ENCODE data around the gene PRPSAP2.

The PRPSAP2 gene

GRCh38 chr17:18966831-18967624 lies 109.1 kb downstream of the PRPSAP2 start:
- H3K27me3 ChIP-seq (ENCODE audit: control insufficient read depth in 1 of 2, insufficient read depth in 1 of 2, low read length in 2 of 2): no peaks in the 10 kb centered on the region
- 71% methylated on average over 18 of the region's 19 CpGs for WGBS
- no peak overlapping the region for H2BK12ac ChIP-seq (ENCODE audit: low read length in 2 of 2)
- H2BK5ac ChIP-seq (ENCODE audit: low read depth, low read length, poor library complexity, severe bottlenecking): no peak overlapping the region
- no peak overlapping the region for H3K27ac ChIP-seq (ENCODE audit: low read length, poor library complexity, severe bottlenecking)
- no peak overlapping the region for H3K23ac ChIP-seq (ENCODE audit: low read length in 2 of 2)
- peaks cover 7% of the 10 kb centered on the region for H3K79me1 ChIP-seq (replicated peaks; ENCODE audit: low read length, poor library complexity, severe bottlenecking)
- H4K91ac ChIP-seq (ENCODE audit: low read length): peak overlapping the region; percentile 28
- no peak overlapping the region for H2AFZ ChIP-seq (ENCODE audit: low read depth, low read length)
- H3K18ac ChIP-seq (ENCODE audit: low read depth in 1 of 2, low read length in 2 of 2): no peak overlapping the region
- H2AK5ac ChIP-seq (ENCODE audit: low read length, severe bottlenecking): peak overlapping the region; percentile 30
- peak overlapping the region; percentile 32 for H4K8ac ChIP-seq (ENCODE audit: low read length)
- H3K14ac ChIP-seq (ENCODE audit: low read length in 2 of 2): no peak overlapping the region
- no peaks in the 10 kb centered on the region for H3K9me3 ChIP-seq (ENCODE audit: control insufficient read depth, low read length)
- no peak overlapping the region for H2BK120ac ChIP-seq (ENCODE audit: low read depth, low read length)
- DNase-seq: no peak
- H3K4me1 ChIP-seq (ENCODE audit: control insufficient read depth, insufficient read depth, low read depth, low read length): peaks cover 41% of the 10 kb centered on the region
- H3K4me3 ChIP-seq (ENCODE audit: insufficient read depth in 1 of 2, low read depth in 1 of 2, low read length in 2 of 2): peak overlapping the region in 1 of 2 experiments; percentile 15
- no peak overlapping the region for H3K9ac ChIP-seq (ENCODE audit: low read length)
- peaks cover 11 to 37% of the 10 kb centered on the region in 2 experiments for H3K36me3 ChIP-seq (ENCODE audit: control insufficient read depth in 1 of 2, insufficient read depth in 2 of 2, low read depth in 1 of 2, low read length in 2 of 2)
- no peak overlapping the region for H2BK15ac ChIP-seq (ENCODE audit: low read depth, poor library complexity, severe bottlenecking)
- peak overlapping the region in 1 of 2 experiments; percentile 46 for H3K4ac ChIP-seq (ENCODE audit: low read depth in 1 of 2, low read length in 2 of 2)
- no peak overlapping the region for H3K4me2 ChIP-seq (ENCODE audit: low read length, poor library complexity, severe bottlenecking)

- H3K14ac ChIP-seq (ENCODE audit: low read length in 2 of 2): peak overlapping the region in 1 of 2 experiments; percentile 9
- H2BK15ac ChIP-seq (ENCODE audit: low read depth, poor library complexity, severe bottlenecking): no peak overlapping the region
- no peak overlapping the region for H2BK12ac ChIP-seq (ENCODE audit: low read length in 2 of 2)
- peaks cover 37% of the 10 kb centered on the region for H3K4me1 ChIP-seq (ENCODE audit: control insufficient read depth, insufficient read depth, low read depth, low read length)
- H3K27ac ChIP-seq (ENCODE audit: low read length, poor library complexity, severe bottlenecking): no peak overlapping the region
- H3K9ac ChIP-seq (ENCODE audit: low read length): no peak overlapping the region
- peaks cover 9% of the 10 kb centered on the region for H3K79me1 ChIP-seq (replicated peaks; ENCODE audit: low read length, poor library complexity, severe bottlenecking)
- no peaks in the 10 kb centered on the region for H3K9me3 ChIP-seq (ENCODE audit: control insufficient read depth, low read length)
- H3K4ac ChIP-seq (ENCODE audit: low read depth in 1 of 2, low read length in 2 of 2): no peak overlapping the region
- no peak overlapping the region for H3K4me3 ChIP-seq (ENCODE audit: insufficient read depth in 1 of 2, low read depth in 1 of 2, low read length in 2 of 2)
- H2BK5ac ChIP-seq (ENCODE audit: low read depth, low read length, poor library complexity, severe bottlenecking): no peak overlapping the region
- H3K27me3 ChIP-seq (ENCODE audit: control insufficient read depth in 1 of 2, insufficient read depth in 1 of 2, low read length in 2 of 2): no peaks in the 10 kb centered on the region
- H3K4me2 ChIP-seq (ENCODE audit: low read length, poor library complexity, severe bottlenecking): no peak overlapping the region
- H2AK5ac ChIP-seq (ENCODE audit: low read length, severe bottlenecking): peak overlapping the region; percentile 28
- H2BK120ac ChIP-seq (ENCODE audit: low read depth, low read length): no peak overlapping the region
- H2AFZ ChIP-seq (ENCODE audit: low read depth, low read length): no peak overlapping the region
- H3K23ac ChIP-seq (ENCODE audit: low read length in 2 of 2): no peak overlapping the region
- peaks cover 11 to 44% of the 10 kb centered on the region in 2 experiments for H3K36me3 ChIP-seq (ENCODE audit: control insufficient read depth in 1 of 2, insufficient read depth in 2 of 2, low read depth in 1 of 2, low read length in 2 of 2)
- H4K8ac ChIP-seq (ENCODE audit: low read length): no peak overlapping the region
- DNase-seq: no peak
- WGBS: 68% methylated on average over 4 of the region's 4 CpGs
- peak overlapping the region; percentile 65 for H4K91ac ChIP-seq (ENCODE audit: low read length)
- no peak overlapping the region for H3K18ac ChIP-seq (ENCODE audit: low read depth in 1 of 2, low read length in 2 of 2)
These were observed 110.0 kb downstream of the PRPSAP2 start for GRCh38 chr17:18967916-18968315.

GRCh38 chr17:18968345-18968744 lies 110.4 kb downstream of the PRPSAP2 start:
- 92% methylated on average over 4 of the region's 4 CpGs for WGBS
- H3K4me3 ChIP-seq (ENCODE audit: insufficient read depth in 1 of 2, low read depth in 1 of 2, low read length in 2 of 2): no peak overlapping the region
- H2AFZ ChIP-seq (ENCODE audit: low read depth, low read length): no peak overlapping the region
- no peak overlapping the region for H2BK5ac ChIP-seq (ENCODE audit: low read depth, low read length, poor library complexity, severe bottlenecking)
- no peaks in the 10 kb centered on the region for H3K27me3 ChIP-seq (ENCODE audit: control insufficient read depth in 1 of 2, insufficient read depth in 1 of 2, low read length in 2 of 2)
- no peak overlapping the region for H3K9ac ChIP-seq (ENCODE audit: low read length)
- no peak for DNase-seq
- peak overlapping the region; percentile 65 for H4K91ac ChIP-seq (ENCODE audit: low read length)
- no peak overlapping the region for H2BK12ac ChIP-seq (ENCODE audit: low read length in 2 of 2)
- H3K4ac ChIP-seq (ENCODE audit: low read depth in 1 of 2, low read length in 2 of 2): no peak overlapping the region
- no peak overlapping the region for H3K18ac ChIP-seq (ENCODE audit: low read depth in 1 of 2, low read length in 2 of 2)
- H2BK15ac ChIP-seq (ENCODE audit: low read depth, poor library complexity, severe bottlenecking): no peak overlapping the region
- no peaks in the 10 kb centered on the region for H3K9me3 ChIP-seq (ENCODE audit: control insufficient read depth, low read length)
- peak overlapping the region in 1 of 2 experiments; percentile 9 for H3K14ac ChIP-seq (ENCODE audit: low read length in 2 of 2)
- peaks cover 13% of the 10 kb centered on the region for H3K79me1 ChIP-seq (replicated peaks; ENCODE audit: low read length, poor library complexity, severe bottlenecking)
- no peak overlapping the region for H3K4me2 ChIP-seq (ENCODE audit: low read length, poor library complexity, severe bottlenecking)
- H4K8ac ChIP-seq (ENCODE audit: low read length): peak overlapping the region; percentile 35
- peak overlapping the region; percentile 28 for H2AK5ac ChIP-seq (ENCODE audit: low read length, severe bottlenecking)
- no peak overlapping the region for H3K23ac ChIP-seq (ENCODE audit: low read length in 2 of 2)
- H3K27ac ChIP-seq (ENCODE audit: low read length, poor library complexity, severe bottlenecking): no peak overlapping the region
- no peak overlapping the region for H2BK120ac ChIP-seq (ENCODE audit: low read depth, low read length)
- H3K36me3 ChIP-seq (ENCODE audit: control insufficient read depth in 1 of 2, insufficient read depth in 2 of 2, low read depth in 1 of 2, low read length in 2 of 2): peaks cover 11 to 47% of the 10 kb centered on the region in 2 experiments
- peaks cover 36% of the 10 kb centered on the region for H3K4me1 ChIP-seq (ENCODE audit: control insufficient read depth, insufficient read depth, low read depth, low read length)

- Histone ChIP-seq H3K9me3 (ENCODE audit: control insufficient read depth, low read length) (no peaks in the 10 kb centered on the region), H3K27me3 (ENCODE audit: control insufficient read depth in 1 of 2, insufficient read depth in 1 of 2, low read length in 2 of 2) (no peaks in the 10 kb centered on the region), H3K9ac (ENCODE audit: low read length) (no peak overlapping the region), H3K4me1 (ENCODE audit: control insufficient read depth, insufficient read depth, low read depth, low read length) (peaks cover 33% of the 10 kb centered on the region), H2AFZ (ENCODE audit: low read depth, low read length) (no peak overlapping the region), H4K91ac (ENCODE audit: low read length) (peak overlapping the region; percentile 49), H3K79me1 (replicated peaks; ENCODE audit: low read length, poor library complexity, severe bottlenecking) (peaks cover 15% of the 10 kb centered on the region), H2AK5ac (ENCODE audit: low read length, severe bottlenecking) (peak overlapping the region; percentile 20), H4K8ac (ENCODE audit: low read length) (peak overlapping the region; percentile 43), H3K23ac (ENCODE audit: low read length in 2 of 2) (no peak overlapping the region), H3K4me3 (ENCODE audit: insufficient read depth in 1 of 2, low read depth in 1 of 2, low read length in 2 of 2) (no peak overlapping the region), H3K36me3 (ENCODE audit: control insufficient read depth in 1 of 2, insufficient read depth in 2 of 2, low read depth in 1 of 2, low read length in 2 of 2) (peaks cover 11 to 48% of the 10 kb centered on the region in 2 experiments), H3K27ac (ENCODE audit: low read length, poor library complexity, severe bottlenecking) (no peak overlapping the region), H3K18ac (ENCODE audit: low read depth in 1 of 2, low read length in 2 of 2) (no peak overlapping the region), H3K14ac (ENCODE audit: low read length in 2 of 2) (no peak overlapping the region), H2BK12ac (ENCODE audit: low read length in 2 of 2) (peak overlapping the region in 1 of 2 experiments; percentile 30), H2BK5ac (ENCODE audit: low read depth, low read length, poor library complexity, severe bottlenecking) (no peak overlapping the region), H2BK15ac (ENCODE audit: low read depth, poor library complexity, severe bottlenecking) (peak overlapping the region; percentile 23), H3K4ac (ENCODE audit: low read depth in 1 of 2, low read length in 2 of 2) (no peak overlapping the region), H3K4me2 (ENCODE audit: low read length, poor library complexity, severe bottlenecking) (no peak overlapping the region), H2BK120ac (ENCODE audit: low read depth, low read length) (no peak overlapping the region)
- 83% methylated on average over 23 of the region's 23 CpGs for WGBS
- no peak for DNase-seq
These were observed 111.3 kb downstream of the PRPSAP2 start for GRCh38 chr17:18968945-18969887.

Measured in mesenchymal stem cell (in vitro differentiated cells and primary cell).